AG20443 (cell line): ENCODE data around the gene AMH.
A peak's percentile ranks its signal among the peaks of the same experiment; 100 is the strongest.

Source experiments
- DNase-seq: peaks from one replicate; pipeline ENCODE4 v3.0.0; 2012; ENCODE audit warnings: low spot score, mixed read lengths

The AMH gene

GRCh38 chr19:2287585-2288337 is 38.6 kb downstream of the AMH start:
- no peak for DNase-seq

- no peak for DNase-seq
These were observed 39.3 kb downstream of the AMH start for GRCh38 chr19:2288338-2288817.

GRCh38 chr19:2288818-2289713 is 39.9 kb downstream of the AMH start:
- no peak for DNase-seq

- no peak for DNase-seq
These were observed 40.8 kb downstream of the AMH start for GRCh38 chr19:2289714-2290435.

- DNase-seq = no peak
These were observed 41.5 kb downstream of the AMH start for GRCh38 chr19:2290441-2291184.

- DNase-seq = no peak
These were observed 42.1 kb downstream of the AMH start for GRCh38 chr19:2291185-2291751.

GRCh38 chr19:2294687-2295335 is 45.7 kb downstream of the AMH start:
- peak; percentile 87 for DNase-seq

- DNase-seq = no peak
These were observed 47.0 kb downstream of the AMH start for GRCh38 chr19:2296141-2296540.

GRCh38 chr19:2300533-2300932 is 51.4 kb downstream of the AMH start:
- DNase-seq = no peak
